HEK293T (cell line): Measurements from ENCODE around the gene PCBP3.

Experiments used
- FOXA1 ChIP-seq: fragments of 450-650 bp; IDR thresholded peaks from 2 replicates; pipeline ENCODE4 v1.6.1; 2016; ENCODE audit warnings: mild to moderate bottlenecking
- PKNOX1 ChIP-seq: fragments of 450-650 bp; IDR thresholded peaks from 2 replicates; pipeline ENCODE4 v1.6.1; 2016
- SP1 ChIP-seq: fragments of 450-650 bp; IDR thresholded peaks from 2 replicates; pipeline ENCODE4 v1.6.1; 2017
- SUZ12 ChIP-seq: fragments of 450-650 bp; IDR thresholded peaks from 2 replicates; pipeline ENCODE4 v1.6.1; 2016; ENCODE audit warnings: mild to moderate bottlenecking
- TARDBP ChIP-seq: fragments of 450-650 bp; IDR thresholded peaks from 2 replicates; pipeline ENCODE4 v1.6.1; 2016

DNA sequence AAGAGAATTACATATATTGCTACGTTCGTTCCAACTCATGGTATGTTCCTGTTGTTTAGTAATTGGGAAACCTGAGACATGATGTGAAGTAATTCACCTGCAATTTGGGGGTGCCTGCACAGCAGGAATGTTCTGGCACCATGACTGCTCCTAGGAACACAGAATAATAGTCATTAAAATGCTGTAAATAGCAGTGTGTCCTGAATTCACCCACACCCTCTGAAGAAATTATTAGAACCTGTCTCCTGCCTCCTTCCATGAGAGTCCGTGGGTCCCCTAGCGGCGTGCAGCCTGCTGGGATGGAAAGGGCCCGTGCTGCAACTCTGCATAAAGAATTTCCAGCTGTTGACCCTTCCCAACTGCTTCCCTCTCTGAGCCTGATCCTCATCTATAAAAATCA, 143.1 kb downstream of the PCBP3 start:
- TF ChIP-seq PKNOX1: no peak
- TF ChIP-seq SUZ12: no peak
- no peak for TF ChIP-seq FOXA1
- no peak for TF ChIP-seq TARDBP
- no peak for TF ChIP-seq SP1
